Measurements from ENCODE around the gene DTNB.
"Not testable (repeated sequence)": the region's sequence is repeated elsewhere in the genome, so short reads cannot be mapped to it uniquely, and the experiment has no call there.

GRCh38 chr2:25705575-25705974, 32.2 kb upstream of the DTNB start:
- not testable (repeated sequence) for TF ChIP-seq CTCF (conservative IDR thresholded peaks at IDR 0.05; ENCODE audit: low read depth, low read length); MAZ (IDR thresholded peaks at IDR 0.05; ENCODE audit: borderline replicate concordance, low read depth, low read length)
